Muscle of back (tissue), 10 donors: ENCODE measurements around the gene BACE1. TPM values are rescaled to one million over a fixed set of nuclear protein-coding genes. Genes with fewer than 3 reads are reported as not detected.

Experiments
- polyA plus RNA-seq, 10 donors: library from polyadenylated mRNA; unstranded; fragments of 120-200 nt; gene quantifications; one replicate each; pipeline ENCODE4 v1.2.1, GENCODE V29; 2013; ENCODE audit not compliant: insufficient read length in 10 of 10

BACE1 gene
- polyA plus RNA-seq, 10 donors: 31.7 to 41.2 (median 37.8) TPM

Other genes starting within 250 kb of the BACE1 start
- 10 to 100 TPM; 28.3 to 42.5 (median 33.2) TPM for gene SIK3, start 217.8 kb downstream of the BACE1 start, polyA plus RNA-seq
- gene PAFAH1B2, start 172.0 kb downstream of the BACE1 start, polyA plus RNA-seq: 10 to 100 TPM; 40.7 to 57.2 (median 48.9) TPM
- gene SIDT2, start 137.5 kb downstream of the BACE1 start, polyA plus RNA-seq: 10 to 100 TPM; 23.0 to 42.5 (median 31.4) TPM
- 100 to 1,000 TPM in 4 of 10 donors, 10 to 100 TPM in 6; 73.2 to 121 (median 92.2) TPM for gene TAGLN, start 116.9 kb downstream of the BACE1 start, polyA plus RNA-seq
- 10 to 100 TPM; 17.8 to 33.1 (median 22.9) TPM for gene PCSK7, start 84.2 kb downstream of the BACE1 start, polyA plus RNA-seq
- gene RNF214, start 83.6 kb downstream of the BACE1 start, polyA plus RNA-seq: 10 to 100 TPM; 13.5 to 22.5 (median 18.4) TPM
- gene BACE1-AS, start 24.9 kb downstream of the BACE1 start, polyA plus RNA-seq: 10 to 100 TPM in 8 of 10 donors, 1 to 10 TPM in 2; 8.7 to 17.1 (median 13.2) TPM
- gene CEP164, start 11.6 kb upstream of the BACE1 start, polyA plus RNA-seq: 10 to 100 TPM in 8 of 10 donors, 1 to 10 TPM in 2; 9.5 to 18.6 (median 13.3) TPM